22Rv1 (cell line): ENCODE measurements around the gene IFI44L.

ENCODE experiments used
- CTCF ChIP-seq: fragments of 450-650 bp; IDR thresholded peaks from 2 replicates; pipeline ENCODE4 v1.5.1; 2017; ENCODE audit warnings: mild to moderate bottlenecking
- ZFX ChIP-seq: fragments of 450-650 bp; IDR thresholded peaks from 2 replicates; pipeline ENCODE4 v1.6.1; 2017; ENCODE audit warnings: antibody characterized with exemption, borderline replicate concordance

- no peak for TF ChIP-seq CTCF
- no peak for TF ChIP-seq ZFX
Measured at GRCh38 chr1:78672428-78672827, 52.2 kb downstream of the IFI44L start.
